IMR-90 (cell line): ENCODE measurements around the gene IL10. TPM values are rescaled to one million over a fixed set of nuclear protein-coding genes. Genes with fewer than 3 reads are reported as not detected.

ENCODE experiments used
- ATAC-seq: fragments of 200-7000 bp; cut with Tn5 transposase; 2 replicates; pipeline ENCODE4 v1.9.1; 2020; ENCODE audit warnings: low read depth, mild to moderate bottlenecking, moderate library complexity
- BruUV-seq: library from RNA; stranded (reverse); fragments of 400-500 nt; replicated peaks from 2 replicates; lab custom pipeline; 2021; lab: Mats Ljungman, UMichigan
- CTCF ChIA-PET: fragments of 300-600 bp; formaldehyde crosslinking; extraction: SDS; loops from one replicate; lab custom pipeline; 2021; ENCODE audit warnings: antibody characterized with exemption; lab: Yijun Ruan, JAX
- POLR2A ChIA-PET: fragments of 300-600 bp; sonication (Branson Sonifier 250); formaldehyde crosslinking; loops from one replicate; lab custom pipeline; 2022; ENCODE audit warnings: antibody characterized with exemption; ENCODE audit not compliant: unreplicated experiment; lab: Charles Lee
- DNase-seq: peaks from one replicate; pipeline ENCODE4 v3.0.0; 2013
- H2AFZ ChIP-seq: replicated peaks from 2 replicates; pipeline ENCODE3; 2013; ENCODE audit warnings: low read length, mild to moderate bottlenecking; ENCODE audit not compliant: poor library complexity
- H2AK5ac ChIP-seq: 2 replicates; pipeline ENCODE4 v1.6.1; 2013; ENCODE audit warnings: low read depth, low read length, inconsistent platforms
- H2AK9ac ChIP-seq: replicated peaks from 2 replicates; pipeline ENCODE3; 2013; ENCODE audit warnings: mild to moderate bottlenecking, low read depth, low read length, moderate library complexity; ENCODE audit not compliant: poor library complexity
- H2BK120ac ChIP-seq: 2 replicates; pipeline ENCODE4 v1.6.1; 2013; ENCODE audit warnings: low read depth, low read length, inconsistent platforms
- H2BK15ac ChIP-seq: 3 replicates; pipeline ENCODE4 v1.6.1; 2013; ENCODE audit warnings: low read depth, low read length, inconsistent platforms
- H2BK20ac ChIP-seq: 2 replicates; pipeline ENCODE4 v1.6.1; 2013; ENCODE audit warnings: low read depth, mild to moderate bottlenecking, inconsistent platforms, low read length, moderate library complexity
- H2BK5ac ChIP-seq: 2 replicates; pipeline ENCODE4 v1.6.1; 2013; ENCODE audit warnings: mild to moderate bottlenecking, low read depth, low read length, inconsistent platforms; ENCODE audit not compliant: poor library complexity, severe bottlenecking
- H3K14ac ChIP-seq: replicated peaks from 2 replicates; pipeline ENCODE4 v1.6.1; 2013; ENCODE audit warnings: low read depth, low read length, inconsistent platforms
- H3K18ac ChIP-seq: 2 replicates; pipeline ENCODE4 v1.6.1; 2013; ENCODE audit warnings: low read depth, low read length, control low read depth
- H3K23ac ChIP-seq: 2 replicates; pipeline ENCODE4 v1.6.1; 2013; ENCODE audit warnings: low read depth, low read length, inconsistent platforms
- H3K27ac ChIP-seq: 2 replicates; pipeline ENCODE4 v1.5.1; 2013; ENCODE audit warnings: mild to moderate bottlenecking, control low read depth, low read length; ENCODE audit not compliant: insufficient read depth
- H3K27me3 ChIP-seq: 2 replicates; pipeline ENCODE4 v1.6.1; 2013; ENCODE audit warnings: low read length; ENCODE audit not compliant: control insufficient read depth, insufficient read depth
- H3K36me3 ChIP-seq: 2 replicates; pipeline ENCODE4 v1.6.1; 2013; ENCODE audit warnings: low read length, mixed read lengths; ENCODE audit not compliant: control insufficient read depth, insufficient read depth
- H3K4ac ChIP-seq: 2 replicates; pipeline ENCODE4 v1.6.1; 2013; ENCODE audit warnings: low read depth, low read length, inconsistent platforms
- H3K4me1 ChIP-seq: 2 replicates; pipeline ENCODE4 v1.6.1; 2013; ENCODE audit warnings: low read length, mixed read lengths; ENCODE audit not compliant: control insufficient read depth, insufficient read depth
- H3K4me2 ChIP-seq: 2 replicates; pipeline ENCODE4 v1.6.1; 2013; ENCODE audit warnings: low read depth, mild to moderate bottlenecking, control low read depth, low read length, moderate library complexity
- H3K4me3 ChIP-seq: 2 replicates; pipeline ENCODE4 v1.5.1; 2013; ENCODE audit warnings: low read depth, mild to moderate bottlenecking, control low read depth, low read length, moderate library complexity; ENCODE audit not compliant: insufficient read depth
- H3K56ac ChIP-seq: 2 replicates; pipeline ENCODE4 v1.6.1; 2013; ENCODE audit warnings: low read length, inconsistent platforms; ENCODE audit not compliant: insufficient read depth; ENCODE audit errors: extremely low read depth
- H3K79me1 ChIP-seq, 2 experiments: 2 replicates each; pipeline ENCODE4 v1.6.1; 2013; ENCODE audit warnings: low read length in 2 of 2, inconsistent platforms in 1 of 2, low read depth in 1 of 2
- H3K9ac ChIP-seq: 2 replicates; pipeline ENCODE4 v1.6.1; 2013; ENCODE audit warnings: low read depth, low read length, control low read depth
- H3K9me1 ChIP-seq: 2 replicates; pipeline ENCODE4 v1.6.1; 2013; ENCODE audit warnings: low read length, inconsistent platforms; ENCODE audit not compliant: insufficient read depth
- H3K9me3 ChIP-seq: 2 replicates; pipeline ENCODE4 v1.6.1; 2013; ENCODE audit warnings: low read length; ENCODE audit not compliant: control insufficient read depth, insufficient read depth
- H4K20me1 ChIP-seq: 2 replicates; pipeline ENCODE4 v1.6.1; 2013; ENCODE audit warnings: low read length, inconsistent platforms; ENCODE audit not compliant: insufficient read depth
- H4K5ac ChIP-seq: 2 replicates; pipeline ENCODE4 v1.6.1; 2013; ENCODE audit warnings: mild to moderate bottlenecking, low read depth, low read length, control low read depth
- H4K8ac ChIP-seq, 2 experiments: 2 replicates each; pipeline ENCODE4 v1.6.1; 2013; ENCODE audit warnings: low read depth in 2 of 2, low read length in 2 of 2, control low read depth in 1 of 2, inconsistent platforms in 1 of 2
- H4K91ac ChIP-seq: 2 replicates; pipeline ENCODE4 v1.6.1; 2013; ENCODE audit warnings: low read depth, low read length, inconsistent platforms; ENCODE audit not compliant: insufficient read depth
- CTCF ChIP-seq: conservative IDR thresholded peaks from 2 replicates; pipeline ENCODE4 v1.5.1; 2012; ENCODE audit warnings: mild to moderate bottlenecking, low read depth, low read length, improper control_type of control experiment
- MAFK ChIP-seq: IDR thresholded peaks from 2 replicates; pipeline ENCODE4 v1.6.1; 2012; ENCODE audit warnings: low read depth, low read length, improper control_type of control experiment
- MXI1 ChIP-seq: IDR thresholded peaks from 2 replicates; pipeline ENCODE4 v1.6.1; 2012; ENCODE audit warnings: low read depth, mild to moderate bottlenecking, low read length, moderate library complexity, borderline replicate concordance
- POLR2A ChIP-seq: IDR thresholded peaks from 2 replicates; pipeline ENCODE4 v1.6.1; 2012; ENCODE audit warnings: mild to moderate bottlenecking, low read depth, low read length
- SMC3 ChIP-seq: fragments of 150-350 bp; IDR thresholded peaks from 2 replicates; pipeline ENCODE4 v1.6.1; 2016; ENCODE audit warnings: low read depth, mild to moderate bottlenecking, antibody characterized with exemption, low read length, moderate library complexity
- USF2 ChIP-seq: fragments of 150-350 bp; IDR thresholded peaks from 2 replicates; pipeline ENCODE4 v1.6.1; 2017; ENCODE audit warnings: mild to moderate bottlenecking, antibody characterized with exemption, low read length, low read depth
- WGBS, 2 experiments: methylation state at CpG; one replicate each; pipeline versions ENCODE4 v1.1.5 to v1.1.7; 2013; ENCODE audit warnings: missing lambda C conversion rate in 2 of 2; ENCODE audit not compliant: insufficient read length in 1 of 2; ENCODE audit errors: extremely low coverage in 2 of 2; 5-methylcytosine and 5-hydroxymethylcytosine counted together
- dilution Hi-C: fragments of 300-500 bp; cut with HindIII; formaldehyde crosslinking; loops from one replicate; pipeline ENCODE4 v1.14.3; 2018; ENCODE audit warnings: low sequenced_read_pairs; ENCODE audit not compliant: unreplicated experiment
- in situ Hi-C: fragments of 300-500 bp; cut with MboI; formaldehyde crosslinking; loops from 3 replicates; pipeline ENCODE4 v1.14.3; 2019; ENCODE audit warnings: low sequenced_read_pairs, inconsistent platforms, mixed read lengths
- intact Hi-C: fragments of 100-400 bp; cut with micrococcal nuclease; formaldehyde crosslinking; loops from 2 replicates; pipeline ENCODE4 v1.10.0; 2022
- polyA plus RNA-seq, 3 experiments: library from polyadenylated mRNA; depleted of rRNA; stranded (reverse); fragments of >200 nt; gene quantifications; 2 replicates each; pipeline ENCODE4 v1.2.3, GENCODE V29; 2012; ENCODE audit warnings: low replicate concordance in 1 of 3
- total RNA-seq: library from RNA; depleted of rRNA; stranded (reverse); fragments of >200 nt; gene quantifications from 2 replicates; pipeline ENCODE4 v1.2.3, GENCODE V29; 2012

IL10 gene
- total and polyA plus RNA-seq, 2 of the 4 experiments (the other 2 are of a cell fraction), result not detected

- Histone ChIP-seq H2BK20ac (no peak overlapping the region), H3K56ac (no peak overlapping the region), H3K4me2 (no peak overlapping the region), H2BK15ac (no peak overlapping the region), H3K27me3 (no peaks in the 10 kb centered on the region), H2AFZ (no peak overlapping the region), H2BK120ac (no peak overlapping the region), H3K79me1 (peaks cover 28 to 81% of the 10 kb centered on the region in 2 experiments), H3K4me1 (peaks cover 32% of the 10 kb centered on the region), H3K23ac (no peak overlapping the region), H2BK5ac (no peak overlapping the region), H2AK9ac (no peak overlapping the region), H3K14ac (no peak overlapping the region), H3K18ac (no peak overlapping the region), H4K91ac (no peak overlapping the region), H3K27ac (no peak overlapping the region), H4K5ac (no peak overlapping the region), H3K9me1 (peaks cover 48% of the 10 kb centered on the region), H3K4me3 (no peak overlapping the region), H4K20me1 (peaks cover 92% of the 10 kb centered on the region), H3K36me3 (0 out of 2 replicates have a peak, but pooled peaks cover 1% of the 10 kb centered on the region), H3K4ac (no peak overlapping the region), H3K9ac (no peak overlapping the region), H2AK5ac (no peak overlapping the region), H4K8ac (no peak overlapping the region), H3K9me3 (no peaks in the 10 kb centered on the region)
- dilution Hi-C loops, result no loop called here
- ATAC-seq (no peak), DNase-seq (no peak)
- in situ Hi-C loops, result no loop called here
- CTCF ChIA-PET, result interaction anchor here (0.6 to 1.0 kb wide), 2 partner anchors 9 to 90 kb away, joined by 3 to 4 read pairs; no protein-coding TSS in a partner anchor
- TF ChIP-seq POLR2A, result no peak
- TF ChIP-seq CTCF, result no peak
- TF ChIP-seq MAFK, result no peak
- TF ChIP-seq SMC3, result no peak
- no peak for TF ChIP-seq USF2
- TF ChIP-seq MXI1, result no peak
- no TSS peak for BruUV-seq
- intact Hi-C loops, result no loop called here
- POLR2A ChIA-PET, result no interaction called here
- no CpG with 5 or more reads among the region's 10 CpGs for WGBS, 2 experiments
These were observed 53.0 kb downstream of the IL10 start for GRCh38 chr1:206719169-206719839.
